HepG2 (cell line): Measurements from ENCODE around the gene HYCC2. TPM values are rescaled to one million over a fixed set of nuclear protein-coding genes. Genes with fewer than 3 reads are reported as not detected.

ENCODE experiments used
- AKNA ChIP-seq: sonication (generic); formaldehyde crosslinking; IDR thresholded peaks from 2 replicates; pipeline ENCODE4 v1.4.0; 2020; ENCODE audit warnings: missing genetic modification reagents, borderline replicate concordance
- FIP1L1 ChIP-seq: fragments of 200-400 bp; formaldehyde crosslinking; IDR thresholded peaks from 2 replicates; pipeline ENCODE4 v1.6.1; 2018; ENCODE audit warnings: low read depth, mild to moderate bottlenecking, low read length, moderate library complexity, borderline replicate concordance; ENCODE audit not compliant: insufficient read depth
- GATAD2A ChIP-seq: IDR thresholded peaks from 2 replicates; pipeline ENCODE4 v1.6.1; 2016
- HIC2 ChIP-seq: sonication (generic); formaldehyde crosslinking; IDR thresholded peaks from 2 replicates; pipeline ENCODE4 v1.9.0; 2022; ENCODE audit warnings: low read depth, missing genetic modification reagents
- JARID2 ChIP-seq: sonication (generic); formaldehyde crosslinking; IDR thresholded peaks from 2 replicates; pipeline ENCODE4 v1.8.1; 2023; ENCODE audit warnings: missing genetic modification reagents, inconsistent platforms; ENCODE audit not compliant: insufficient replicate concordance
- MAFK ChIP-seq, 2 experiments: IDR thresholded peaks in 1 of 2; conservative IDR thresholded peaks in 1 of 2; 2 replicates each; pipeline ENCODE4 v1.6.1; 2011; ENCODE audit warnings: improper control_type of control experiment in 2 of 2, low read length in 2 of 2
- MLLT10 ChIP-seq: sonication (generic); formaldehyde crosslinking; IDR thresholded peaks from 2 replicates; pipeline ENCODE4 v1.4.0; 2020; ENCODE audit warnings: missing genetic modification reagents
- MXD4 ChIP-seq: IDR thresholded peaks from 2 replicates; pipeline ENCODE4 v1.6.1; 2016; ENCODE audit warnings: mild to moderate bottlenecking, missing biosample characterization, missing genetic modification reagents
- PREB ChIP-seq: sonication (generic); formaldehyde crosslinking; IDR thresholded peaks from 2 replicates; pipeline ENCODE4 v1.4.0; 2020; ENCODE audit warnings: missing genetic modification reagents
- SMYD3 ChIP-seq: sonication (generic); formaldehyde crosslinking; IDR thresholded peaks from 2 replicates; pipeline ENCODE4 v1.8.1; 2023; ENCODE audit warnings: mild to moderate bottlenecking, missing genetic modification reagents
- STAG1 ChIP-seq: sonication (generic); formaldehyde crosslinking; IDR thresholded peaks from 2 replicates; pipeline ENCODE4 v1.4.0; 2020; ENCODE audit warnings: missing genetic modification reagents
- THAP11 ChIP-seq: IDR thresholded peaks from 2 replicates; pipeline ENCODE4 v1.6.1; 2016; ENCODE audit warnings: missing biosample characterization, missing genetic modification reagents
- ZBTB49 ChIP-seq: sonication (generic); formaldehyde crosslinking; IDR thresholded peaks from 2 replicates; pipeline ENCODE4 v1.4.0; 2020; ENCODE audit warnings: missing genetic modification reagents, borderline replicate concordance
- ZNF570 ChIP-seq: sonication (generic); formaldehyde crosslinking; IDR thresholded peaks from 2 replicates; pipeline ENCODE4 v1.4.0; 2020; ENCODE audit warnings: mild to moderate bottlenecking, missing genetic modification reagents, borderline replicate concordance
- ZNF766 ChIP-seq: sonication (generic); formaldehyde crosslinking; IDR thresholded peaks from 2 replicates; pipeline ENCODE4 v1.5.0; 2020; ENCODE audit warnings: missing genetic modification reagents, borderline replicate concordance
- ZUFSP ChIP-seq: sonication (generic); formaldehyde crosslinking; IDR thresholded peaks from 2 replicates; pipeline ENCODE4 v1.9.0; 2021; ENCODE audit warnings: missing genetic modification reagents, mild to moderate bottlenecking, borderline replicate concordance
- polyA plus RNA-seq, 8 experiments: library from polyadenylated mRNA; depleted of rRNA in 3 of 8; stranded (reverse) in 7 of 8; unstranded in 1 of 8; fragments of >200 nt; fragmentation: Illumina TruSeq in 4 of 8; extraction: Trizol in 4 of 8; gene quantifications; 2 replicates each; pipeline versions ENCODE4 v1.2.1 to v1.2.3, GENCODE V29; 2011 to 2016; ENCODE audit warnings: low read depth in 4 of 8, missing spikeins in 1 of 8, mixed read lengths in 1 of 8; ENCODE audit not compliant: insufficient read depth in 1 of 8
- total RNA-seq, 5 experiments: library from RNA; depleted of rRNA; stranded (reverse); fragments of >200 nt; fragmentation: Illumina TruSeq; extraction: Trizol; gene quantifications; 2 replicates each; pipeline ENCODE4 v1.2.3, GENCODE V29; 2016; ENCODE audit warnings: low read depth in 1 of 5

Gene HYCC2
- total and polyA plus RNA-seq, 2 of the 13 experiments (the other 11 are each of a cell fraction or from before 2014, with no cell fraction given), result 4.7 to 13.9 TPM

GRCh38 chr2:201116959-201117734, 45.7 kb upstream of the HYCC2 start (continued):
- no peak; the same call in 1 of the 2 replicates for TF ChIP-seq AKNA (CRISPR knock-in tag)
- no peak for TF ChIP-seq FIP1L1
- no peak for TF ChIP-seq PREB (CRISPR knock-in tag)
- no peak for TF ChIP-seq MAFK (conservative IDR thresholded peaks at IDR 0.05 in 1 of 2, IDR thresholded peaks at IDR 0.05 in 1 of 2; ENCODE audit: low read length in 2 of 2)
- TF ChIP-seq MXD4, result no peak
- no peak for TF ChIP-seq ZUFSP
- TF ChIP-seq ZNF766 (CRISPR knock-in tag), result no peak
- TF ChIP-seq GATAD2A (CRISPR knock-in tag), result peak; percentile 14
- no peak for TF ChIP-seq MLLT10
- no peak for TF ChIP-seq ZNF570 (CRISPR knock-in tag)
- TF ChIP-seq HIC2 (CRISPR knock-in tag), result no peak
- no peak for TF ChIP-seq ZBTB49
- TF ChIP-seq SMYD3 (CRISPR knock-in tag), result no peak
- peak; percentile 19; the same call in 1 of the 2 replicates for TF ChIP-seq THAP11
- no peak for TF ChIP-seq STAG1 (CRISPR knock-in tag)
- TF ChIP-seq JARID2 (CRISPR knock-in tag), result peak; percentile 10
